IMR-90 (cell line): ENCODE measurements around the gene MYT1. TPM values are rescaled to one million over a fixed set of nuclear protein-coding genes. Genes with fewer than 3 reads are reported as not detected.

ENCODE experiments used
- ATAC-seq: fragments of 200-7000 bp; cut with Tn5 transposase; 2 replicates; pipeline ENCODE4 v1.9.1; 2020; ENCODE audit warnings: low read depth, mild to moderate bottlenecking, moderate library complexity
- BruUV-seq: library from RNA; stranded (reverse); fragments of 400-500 nt; replicated peaks from 2 replicates; lab custom pipeline; 2021; lab: Mats Ljungman, UMichigan
- CTCF ChIA-PET: fragments of 300-600 bp; formaldehyde crosslinking; extraction: SDS; loops from one replicate; lab custom pipeline; 2021; ENCODE audit warnings: antibody characterized with exemption; lab: Yijun Ruan, JAX
- POLR2A ChIA-PET: fragments of 300-600 bp; sonication (Branson Sonifier 250); formaldehyde crosslinking; loops from one replicate; lab custom pipeline; 2022; ENCODE audit warnings: antibody characterized with exemption; ENCODE audit not compliant: unreplicated experiment; lab: Charles Lee
- DNase-seq: peaks from one replicate; pipeline ENCODE4 v3.0.0; 2013
- H2AFZ ChIP-seq: replicated peaks from 2 replicates; pipeline ENCODE3; 2013; ENCODE audit warnings: low read length, mild to moderate bottlenecking; ENCODE audit not compliant: poor library complexity
- H2AK5ac ChIP-seq: 2 replicates; pipeline ENCODE4 v1.6.1; 2013; ENCODE audit warnings: low read depth, low read length, inconsistent platforms
- H2AK9ac ChIP-seq: replicated peaks from 2 replicates; pipeline ENCODE3; 2013; ENCODE audit warnings: mild to moderate bottlenecking, low read depth, low read length, moderate library complexity; ENCODE audit not compliant: poor library complexity
- H2BK120ac ChIP-seq: 2 replicates; pipeline ENCODE4 v1.6.1; 2013; ENCODE audit warnings: low read depth, low read length, inconsistent platforms
- H2BK15ac ChIP-seq: 3 replicates; pipeline ENCODE4 v1.6.1; 2013; ENCODE audit warnings: low read depth, low read length, inconsistent platforms
- H2BK20ac ChIP-seq: 2 replicates; pipeline ENCODE4 v1.6.1; 2013; ENCODE audit warnings: low read depth, mild to moderate bottlenecking, inconsistent platforms, low read length, moderate library complexity
- H2BK5ac ChIP-seq: 2 replicates; pipeline ENCODE4 v1.6.1; 2013; ENCODE audit warnings: mild to moderate bottlenecking, low read depth, low read length, inconsistent platforms; ENCODE audit not compliant: poor library complexity, severe bottlenecking
- H3K14ac ChIP-seq: replicated peaks from 2 replicates; pipeline ENCODE4 v1.6.1; 2013; ENCODE audit warnings: low read depth, low read length, inconsistent platforms
- H3K18ac ChIP-seq: 2 replicates; pipeline ENCODE4 v1.6.1; 2013; ENCODE audit warnings: low read depth, low read length, control low read depth
- H3K23ac ChIP-seq: 2 replicates; pipeline ENCODE4 v1.6.1; 2013; ENCODE audit warnings: low read depth, low read length, inconsistent platforms
- H3K27ac ChIP-seq: 2 replicates; pipeline ENCODE4 v1.5.1; 2013; ENCODE audit warnings: mild to moderate bottlenecking, control low read depth, low read length; ENCODE audit not compliant: insufficient read depth
- H3K27me3 ChIP-seq: 2 replicates; pipeline ENCODE4 v1.6.1; 2013; ENCODE audit warnings: low read length; ENCODE audit not compliant: control insufficient read depth, insufficient read depth
- H3K36me3 ChIP-seq: 2 replicates; pipeline ENCODE4 v1.6.1; 2013; ENCODE audit warnings: low read length, mixed read lengths; ENCODE audit not compliant: control insufficient read depth, insufficient read depth
- H3K4ac ChIP-seq: 2 replicates; pipeline ENCODE4 v1.6.1; 2013; ENCODE audit warnings: low read depth, low read length, inconsistent platforms
- H3K4me1 ChIP-seq: 2 replicates; pipeline ENCODE4 v1.6.1; 2013; ENCODE audit warnings: low read length, mixed read lengths; ENCODE audit not compliant: control insufficient read depth, insufficient read depth
- H3K4me2 ChIP-seq: 2 replicates; pipeline ENCODE4 v1.6.1; 2013; ENCODE audit warnings: low read depth, mild to moderate bottlenecking, control low read depth, low read length, moderate library complexity
- H3K4me3 ChIP-seq: 2 replicates; pipeline ENCODE4 v1.5.1; 2013; ENCODE audit warnings: low read depth, mild to moderate bottlenecking, control low read depth, low read length, moderate library complexity; ENCODE audit not compliant: insufficient read depth
- H3K56ac ChIP-seq: 2 replicates; pipeline ENCODE4 v1.6.1; 2013; ENCODE audit warnings: low read length, inconsistent platforms; ENCODE audit not compliant: insufficient read depth; ENCODE audit errors: extremely low read depth
- H3K79me1 ChIP-seq, 2 experiments: 2 replicates each; pipeline ENCODE4 v1.6.1; 2013; ENCODE audit warnings: low read length in 2 of 2, inconsistent platforms in 1 of 2, low read depth in 1 of 2
- H3K9ac ChIP-seq: 2 replicates; pipeline ENCODE4 v1.6.1; 2013; ENCODE audit warnings: low read depth, low read length, control low read depth
- H3K9me1 ChIP-seq: 2 replicates; pipeline ENCODE4 v1.6.1; 2013; ENCODE audit warnings: low read length, inconsistent platforms; ENCODE audit not compliant: insufficient read depth
- H3K9me3 ChIP-seq: 2 replicates; pipeline ENCODE4 v1.6.1; 2013; ENCODE audit warnings: low read length; ENCODE audit not compliant: control insufficient read depth, insufficient read depth
- H4K20me1 ChIP-seq: 2 replicates; pipeline ENCODE4 v1.6.1; 2013; ENCODE audit warnings: low read length, inconsistent platforms; ENCODE audit not compliant: insufficient read depth
- H4K5ac ChIP-seq: 2 replicates; pipeline ENCODE4 v1.6.1; 2013; ENCODE audit warnings: mild to moderate bottlenecking, low read depth, low read length, control low read depth
- H4K8ac ChIP-seq, 2 experiments: 2 replicates each; pipeline ENCODE4 v1.6.1; 2013; ENCODE audit warnings: low read depth in 2 of 2, low read length in 2 of 2, control low read depth in 1 of 2, inconsistent platforms in 1 of 2
- H4K91ac ChIP-seq: 2 replicates; pipeline ENCODE4 v1.6.1; 2013; ENCODE audit warnings: low read depth, low read length, inconsistent platforms; ENCODE audit not compliant: insufficient read depth
- BHLHE40 ChIP-seq: fragments of 150-350 bp; IDR thresholded peaks from 2 replicates; pipeline ENCODE4 v1.6.1; 2016; ENCODE audit warnings: mild to moderate bottlenecking, low read depth, low read length
- CEBPB ChIP-seq: IDR thresholded peaks from 2 replicates; pipeline ENCODE4 v1.6.1; 2012; ENCODE audit warnings: low read depth, low read length, improper control_type of control experiment
- CHD1 ChIP-seq: IDR thresholded peaks from 2 replicates; pipeline ENCODE4 v1.6.1; 2012; ENCODE audit warnings: low read depth, low read length, improper control_type of control experiment
- ELK1 ChIP-seq: fragments of 150-350 bp; IDR thresholded peaks from 2 replicates; pipeline ENCODE4 v1.6.1; 2016; ENCODE audit warnings: low read depth, mild to moderate bottlenecking, low read length, moderate library complexity, borderline replicate concordance
- FOS ChIP-seq: fragments of 150-350 bp; IDR thresholded peaks from 2 replicates; pipeline ENCODE4 v1.6.1; 2016; ENCODE audit warnings: low read depth, low read length
- MAFK ChIP-seq: IDR thresholded peaks from 2 replicates; pipeline ENCODE4 v1.6.1; 2012; ENCODE audit warnings: low read depth, low read length, improper control_type of control experiment
- MAZ ChIP-seq: IDR thresholded peaks from 2 replicates; pipeline ENCODE4 v1.6.1; 2012; ENCODE audit warnings: low read depth, mild to moderate bottlenecking, low read length, improper control_type of control experiment, moderate library complexity, borderline replicate concordance
- MXI1 ChIP-seq: IDR thresholded peaks from 2 replicates; pipeline ENCODE4 v1.6.1; 2012; ENCODE audit warnings: low read depth, mild to moderate bottlenecking, low read length, moderate library complexity, borderline replicate concordance
- NFE2L2 ChIP-seq: fragments of 150-350 bp; IDR thresholded peaks from 2 replicates; pipeline ENCODE4 v1.6.1; 2016; ENCODE audit warnings: low read depth, mild to moderate bottlenecking, low read length
- POLR2A ChIP-seq: IDR thresholded peaks from 2 replicates; pipeline ENCODE4 v1.6.1; 2012; ENCODE audit warnings: mild to moderate bottlenecking, low read depth, low read length
- RAD21 ChIP-seq: IDR thresholded peaks from 2 replicates; pipeline ENCODE4 v1.6.1; 2012; ENCODE audit warnings: low read length, improper control_type of control experiment
- RCOR1 ChIP-seq: IDR thresholded peaks from 2 replicates; pipeline ENCODE4 v1.6.1; 2012; ENCODE audit warnings: mild to moderate bottlenecking, low read length, improper control_type of control experiment; ENCODE audit not compliant: insufficient replicate concordance
- RFX5 ChIP-seq: IDR thresholded peaks from 2 replicates; pipeline ENCODE4 v1.8.0; 2012; ENCODE audit warnings: low read depth, mild to moderate bottlenecking, low read length, moderate library complexity
- SMC3 ChIP-seq: fragments of 150-350 bp; IDR thresholded peaks from 2 replicates; pipeline ENCODE4 v1.6.1; 2016; ENCODE audit warnings: low read depth, mild to moderate bottlenecking, antibody characterized with exemption, low read length, moderate library complexity
- WGBS, 2 experiments: methylation state at CpG; one replicate each; pipeline versions ENCODE4 v1.1.5 to v1.1.7; 2013; ENCODE audit warnings: missing lambda C conversion rate in 2 of 2; ENCODE audit not compliant: insufficient read length in 1 of 2; ENCODE audit errors: extremely low coverage in 2 of 2; 5-methylcytosine and 5-hydroxymethylcytosine counted together
- dilution Hi-C: fragments of 300-500 bp; cut with HindIII; formaldehyde crosslinking; loops from one replicate; pipeline ENCODE4 v1.14.3; 2018; ENCODE audit warnings: low sequenced_read_pairs; ENCODE audit not compliant: unreplicated experiment
- in situ Hi-C: fragments of 300-500 bp; cut with MboI; formaldehyde crosslinking; loops from 3 replicates; pipeline ENCODE4 v1.14.3; 2019; ENCODE audit warnings: low sequenced_read_pairs, inconsistent platforms, mixed read lengths
- intact Hi-C: fragments of 100-400 bp; cut with micrococcal nuclease; formaldehyde crosslinking; loops from 2 replicates; pipeline ENCODE4 v1.10.0; 2022
- polyA plus RNA-seq, 3 experiments: library from polyadenylated mRNA; depleted of rRNA; stranded (reverse); fragments of >200 nt; gene quantifications; 2 replicates each; pipeline ENCODE4 v1.2.3, GENCODE V29; 2012; ENCODE audit warnings: low replicate concordance in 1 of 3
- total RNA-seq: library from RNA; depleted of rRNA; stranded (reverse); fragments of >200 nt; gene quantifications from 2 replicates; pipeline ENCODE4 v1.2.3, GENCODE V29; 2012
- TF ChIP-seq, protein P1 (sequence below): conservative IDR thresholded peaks from 2 replicates; pipeline ENCODE4 v1.5.1; 2012; ENCODE audit warnings: mild to moderate bottlenecking, low read depth, low read length, improper control_type of control experiment

Gene MYT1
- total and polyA plus RNA-seq, 2 of the 4 experiments (the other 2 are of a cell fraction) = not detected

DNA sequence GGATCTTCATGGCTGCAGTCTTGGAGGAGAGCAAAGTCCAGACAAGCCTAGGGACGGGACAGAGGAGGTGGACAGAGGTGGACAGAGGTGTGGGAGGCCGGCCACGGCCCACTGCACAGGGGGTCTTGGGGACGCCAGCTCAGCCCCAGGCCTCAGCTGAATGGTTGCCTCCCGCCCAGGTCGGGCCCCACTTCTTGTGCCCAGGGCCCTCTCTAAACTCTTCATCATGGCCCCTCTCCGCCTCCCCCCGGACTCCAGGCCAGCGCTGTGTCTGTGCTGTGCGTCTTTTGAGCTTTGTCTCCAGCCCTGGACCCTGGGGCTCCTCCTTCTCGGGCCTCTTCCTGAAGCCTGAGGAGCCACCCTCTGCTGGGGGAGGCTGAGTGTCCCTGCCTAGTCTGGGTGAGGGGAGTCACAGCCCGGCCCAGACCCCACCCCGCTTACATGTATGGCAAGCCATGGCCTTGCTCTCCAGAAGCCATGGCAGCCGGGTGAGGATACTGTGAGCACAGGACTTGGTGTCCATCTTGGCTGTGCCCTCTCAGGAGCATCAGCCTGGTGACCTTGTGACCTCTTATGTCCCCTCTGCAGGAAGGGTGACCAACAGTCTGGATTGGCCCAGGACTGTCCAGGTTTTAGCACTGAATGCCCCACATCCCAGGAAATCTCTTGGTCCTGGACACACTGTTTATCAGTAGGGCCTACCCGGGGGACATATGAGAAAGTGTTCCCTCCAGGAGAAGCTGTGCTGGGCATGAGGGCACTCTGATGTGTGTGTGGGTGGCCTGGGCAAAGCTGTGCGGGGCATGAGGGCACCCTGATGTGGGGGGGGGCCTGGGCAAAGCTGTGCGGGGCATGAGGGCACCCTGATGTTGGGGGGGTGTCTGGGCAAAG is 47.5 kb upstream of the MYT1 start:
- no peak overlapping the region for H3K14ac ChIP-seq
- DNase-seq (no peak), ATAC-seq (no peak)
- H3K79me1 ChIP-seq = no peaks in the 10 kb centered on the region
- peaks cover 31% of the 10 kb centered on the region for H3K27me3 ChIP-seq
- H2BK20ac ChIP-seq = no peak overlapping the region
- no peaks in the 10 kb centered on the region for H4K20me1 ChIP-seq
- no TSS peak for BruUV-seq
- no peak overlapping the region for H3K18ac ChIP-seq
- no peak overlapping the region for H4K8ac ChIP-seq
- no peak overlapping the region for H3K27ac ChIP-seq
- no peaks in the 10 kb centered on the region for H3K9me3 ChIP-seq
- in situ Hi-C loops = no loop called here
- no peak overlapping the region for H4K91ac ChIP-seq
- H3K56ac ChIP-seq = no peak overlapping the region
- no peak overlapping the region for H2AFZ ChIP-seq
- no peaks in the 10 kb centered on the region for H3K4me1 ChIP-seq
- no peak overlapping the region for H2BK15ac ChIP-seq
- H2BK5ac ChIP-seq = no peak overlapping the region
- H4K5ac ChIP-seq = no peak overlapping the region
- ChIA-PET POLR2A (no interaction called here), CTCF (interaction anchor here (0.7 kb wide), 1 partner anchor 579 kb away, joined by 3 read pairs; no protein-coding TSS in a partner anchor)
- no peak overlapping the region for H3K4ac ChIP-seq
- intact Hi-C loops = no loop called here
- H2AK5ac ChIP-seq = no peak overlapping the region
- H3K36me3 ChIP-seq = no peaks in the 10 kb centered on the region
- H3K4me3 ChIP-seq = no peak overlapping the region
- no peak overlapping the region for H3K4me2 ChIP-seq
- no peak overlapping the region for H3K23ac ChIP-seq
- no peak overlapping the region for H2BK120ac ChIP-seq
- no peak overlapping the region for H3K9ac ChIP-seq
- dilution Hi-C loops = no loop called here
- 49% methylated on average over 3 of the region's 17 CpGs; no CpG with 5 or more reads in 1 of the 2 experiments for whole genome bisulfite sequencing, 2 experiments
- H2AK9ac ChIP-seq = no peak overlapping the region
- no peaks in the 10 kb centered on the region for H3K9me1 ChIP-seq
- TF ChIP-seq, protein P1, sequence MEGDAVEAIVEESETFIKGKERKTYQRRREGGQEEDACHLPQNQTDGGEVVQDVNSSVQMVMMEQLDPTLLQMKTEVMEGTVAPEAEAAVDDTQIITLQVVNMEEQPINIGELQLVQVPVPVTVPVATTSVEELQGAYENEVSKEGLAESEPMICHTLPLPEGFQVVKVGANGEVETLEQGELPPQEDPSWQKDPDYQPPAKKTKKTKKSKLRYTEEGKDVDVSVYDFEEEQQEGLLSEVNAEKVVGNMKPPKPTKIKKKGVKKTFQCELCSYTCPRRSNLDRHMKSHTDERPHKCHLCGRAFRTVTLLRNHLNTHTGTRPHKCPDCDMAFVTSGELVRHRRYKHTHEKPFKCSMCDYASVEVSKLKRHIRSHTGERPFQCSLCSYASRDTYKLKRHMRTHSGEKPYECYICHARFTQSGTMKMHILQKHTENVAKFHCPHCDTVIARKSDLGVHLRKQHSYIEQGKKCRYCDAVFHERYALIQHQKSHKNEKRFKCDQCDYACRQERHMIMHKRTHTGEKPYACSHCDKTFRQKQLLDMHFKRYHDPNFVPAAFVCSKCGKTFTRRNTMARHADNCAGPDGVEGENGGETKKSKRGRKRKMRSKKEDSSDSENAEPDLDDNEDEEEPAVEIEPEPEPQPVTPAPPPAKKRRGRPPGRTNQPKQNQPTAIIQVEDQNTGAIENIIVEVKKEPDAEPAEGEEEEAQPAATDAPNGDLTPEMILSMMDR = no peak
- TF ChIP-seq RCOR1 (no peak), BHLHE40 (no peak), FOS (no peak), CHD1 (no peak), ELK1 (no peak), CEBPB (no peak), MAZ (no peak), MXI1 (no peak), MAFK (no peak), RAD21 (no peak), NFE2L2 (no peak), RFX5 (no peak), POLR2A (no peak), SMC3 (no peak)
